Fibroblast of skin of right quadriceps (primary cell): ENCODE results near the gene DNM2.

ENCODE experiments used
- DNase-seq: peaks from one replicate; pipeline ENCODE4 v3.0.0-alpha.2; 2013

Gene DNM2

GRCh38 chr19:10788146-10788545, 70.3 kb downstream of the DNM2 start:
- DNase-seq, result no peak

GRCh38 chr19:10789866-10790265, 72.0 kb downstream of the DNM2 start:
- no peak for DNase-seq

DNA sequence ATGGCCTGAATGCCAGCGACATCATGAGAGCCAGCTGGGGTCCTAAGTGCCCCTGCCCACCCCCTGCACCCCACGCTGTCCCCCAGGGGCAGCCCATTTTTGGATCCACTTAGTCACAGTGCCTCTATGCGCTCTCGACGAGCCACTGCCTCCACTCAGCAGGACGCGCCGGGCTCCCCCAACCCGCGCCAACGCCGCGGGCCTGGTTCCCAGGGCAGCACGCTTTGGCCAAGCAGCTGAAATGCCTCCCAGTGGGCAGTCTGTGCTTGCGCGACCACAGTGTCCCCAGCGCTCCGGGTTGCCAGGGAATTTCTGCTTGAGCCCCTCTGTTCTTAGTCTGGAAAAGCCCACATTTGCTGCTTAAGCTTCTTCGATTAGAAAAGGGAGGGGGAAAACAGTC, 78.8 kb downstream of the DNM2 start:
- no peak for DNase-seq

- DNase-seq, result no peak
These were observed 79.2 kb downstream of the DNM2 start for GRCh38 chr19:10797078-10797477.

- no peak for DNase-seq
These were observed 79.8 kb downstream of the DNM2 start for GRCh38 chr19:10797541-10798256.

- no peak for DNase-seq
These were observed 82.6 kb downstream of the DNM2 start for GRCh38 chr19:10800488-10800887.

- DNase-seq, result no peak
These were observed 84.6 kb downstream of the DNM2 start for GRCh38 chr19:10802479-10802878.

DNA sequence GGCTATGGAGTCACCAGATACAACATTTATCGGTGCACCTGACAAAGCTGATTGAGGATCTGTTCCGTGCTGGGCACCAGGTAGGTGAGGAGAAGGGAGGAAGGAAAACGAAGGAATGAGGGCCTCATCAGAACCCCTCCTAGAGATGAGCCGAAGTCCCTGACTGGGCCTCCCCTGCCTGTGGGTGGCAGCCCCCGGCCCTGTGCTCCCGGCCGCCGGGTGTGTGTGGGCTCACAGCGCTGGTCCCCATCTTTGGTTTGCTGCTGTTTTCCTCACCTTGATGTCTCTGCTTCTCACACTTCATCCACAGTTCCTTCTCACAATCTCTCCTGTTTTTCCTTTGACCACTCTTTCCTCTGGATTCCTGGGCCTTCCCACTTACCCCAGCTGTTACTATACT, 85.4 kb downstream of the DNM2 start:
- no peak for DNase-seq

- DNase-seq, result no peak
These were observed 87.3 kb downstream of the DNM2 start for GRCh38 chr19:10805065-10805757.

- DNase-seq, result no peak
These were observed 87.9 kb downstream of the DNM2 start for GRCh38 chr19:10805758-10806247.

GRCh38 chr19:10808937-10809649, 91.2 kb downstream of the DNM2 start:
- peak; percentile 45 for DNase-seq

- no peak for DNase-seq
These were observed 91.9 kb downstream of the DNM2 start for GRCh38 chr19:10809651-10810285.

DNA sequence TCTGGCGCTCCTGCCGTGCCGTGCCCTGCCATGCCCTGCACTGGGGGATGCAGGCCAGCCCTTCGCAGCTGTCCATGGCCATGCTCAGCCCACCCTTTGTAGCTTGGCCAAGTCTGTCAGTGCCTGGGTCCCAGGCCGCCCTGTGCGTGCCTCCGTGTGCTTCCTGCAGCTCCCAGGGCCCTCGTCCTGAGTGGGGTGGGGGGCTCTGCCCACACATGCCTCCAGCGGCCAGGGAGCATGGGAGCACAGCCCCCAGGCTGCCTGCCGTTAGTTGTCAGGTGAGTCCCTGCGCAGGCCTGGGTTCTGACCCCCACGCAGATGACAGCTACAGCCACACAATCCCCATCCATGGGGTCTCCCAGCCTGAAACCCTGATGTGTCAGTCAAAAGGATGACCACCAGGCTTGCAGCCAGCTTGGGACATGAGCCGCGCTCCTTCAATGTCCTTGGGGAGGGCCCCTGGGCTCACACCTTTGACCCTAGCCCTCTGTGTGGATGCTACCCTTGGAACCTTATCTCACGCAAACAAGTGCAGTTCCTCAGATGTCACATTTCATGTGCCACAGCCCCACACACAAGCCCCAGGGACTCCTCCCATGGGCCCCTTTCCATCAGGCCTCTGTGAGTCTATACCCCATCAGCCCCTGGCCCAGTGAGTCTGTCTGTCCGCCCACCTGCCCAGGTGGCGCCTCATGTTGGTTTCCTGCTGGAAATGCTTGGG, 93.7 kb downstream of the DNM2 start:
- no peak for DNase-seq

- DNase-seq, result peak; percentile 12
These were observed 94.3 kb downstream of the DNM2 start for GRCh38 chr19:10812196-10812595.

GRCh38 chr19:10812902-10813404, 95.1 kb downstream of the DNM2 start:
- DNase-seq, result peak; percentile 96

- no peak for DNase-seq
These were observed 97.2 kb downstream of the DNM2 start for GRCh38 chr19:10815007-10815536.

DNA sequence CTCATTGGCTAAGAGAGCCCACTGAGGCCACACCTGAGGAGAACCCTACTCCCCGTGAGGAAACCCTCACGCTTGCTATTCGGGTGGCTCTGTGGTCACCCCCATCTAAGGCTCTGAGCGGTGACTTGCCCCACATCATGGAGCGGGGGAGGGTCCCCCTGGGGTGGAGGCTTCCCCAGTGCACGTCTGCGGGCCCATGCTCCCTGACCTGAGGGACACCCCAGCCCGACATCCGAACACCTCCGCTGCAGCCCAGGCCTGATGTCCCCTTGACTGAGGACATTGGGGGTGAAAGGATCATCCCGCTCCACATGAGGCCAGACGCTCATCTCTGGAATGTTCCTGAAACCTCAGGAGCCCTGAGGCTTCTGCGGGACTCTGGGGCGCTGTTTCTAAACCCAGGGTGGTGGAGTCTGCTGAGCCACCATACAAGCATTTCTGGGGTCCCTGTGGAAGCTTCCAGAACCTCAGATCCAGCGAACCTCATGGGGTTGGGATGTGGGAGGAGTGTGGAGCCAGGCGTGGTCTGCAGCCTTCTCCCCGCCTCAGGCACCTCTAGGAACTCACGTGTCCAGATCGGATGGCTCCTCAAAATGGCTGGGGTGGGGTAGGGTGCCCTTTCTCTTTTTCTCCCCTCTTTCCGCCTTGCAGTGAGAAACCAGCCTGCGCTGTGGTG, 98.2 kb downstream of the DNM2 start:
- peak; percentile 51 for DNase-seq

- no peak for DNase-seq
These were observed 98.8 kb downstream of the DNM2 start for GRCh38 chr19:10816691-10817090.

- peak; percentile 99 for DNase-seq
These were observed 99.6 kb downstream of the DNM2 start for GRCh38 chr19:10817291-10818038.

GRCh38 chr19:10818301-10819123, 100.6 kb downstream of the DNM2 start:
- no peak for DNase-seq
